NCI-H1417 (cell line): ENCODE measurements around the gene ZFR.
"Not testable (repeated sequence)": the region's sequence is repeated elsewhere in the genome, so short reads cannot be mapped to it uniquely, and the experiment has no call there.

Experiments
- DNase-seq, 3 experiments: peaks; one replicate each; lab custom pipeline; 2025; lab: John Stamatoyannopoulos, UW

Gene ZFR

DNA sequence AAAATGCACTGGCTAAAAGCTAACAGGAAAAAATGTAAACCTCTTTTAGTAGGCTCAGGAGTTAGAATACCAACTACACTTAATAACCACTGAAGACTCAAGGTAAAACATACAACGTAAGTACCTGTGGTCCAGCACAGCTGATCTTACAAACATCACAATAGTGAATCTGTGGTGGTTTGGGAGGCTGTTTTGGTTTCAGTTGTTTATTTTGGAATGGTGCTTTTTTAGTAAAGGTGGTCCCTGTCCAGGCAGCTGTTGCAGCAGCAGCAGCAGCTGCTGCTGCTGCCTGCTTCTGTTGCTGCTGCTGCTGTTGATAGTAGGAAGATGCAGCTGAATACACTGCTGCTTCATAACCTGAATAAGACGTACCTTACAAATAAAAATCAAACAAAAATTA, 37.9 kb downstream of the ZFR start:
- DNase-seq, result no peak

DNA sequence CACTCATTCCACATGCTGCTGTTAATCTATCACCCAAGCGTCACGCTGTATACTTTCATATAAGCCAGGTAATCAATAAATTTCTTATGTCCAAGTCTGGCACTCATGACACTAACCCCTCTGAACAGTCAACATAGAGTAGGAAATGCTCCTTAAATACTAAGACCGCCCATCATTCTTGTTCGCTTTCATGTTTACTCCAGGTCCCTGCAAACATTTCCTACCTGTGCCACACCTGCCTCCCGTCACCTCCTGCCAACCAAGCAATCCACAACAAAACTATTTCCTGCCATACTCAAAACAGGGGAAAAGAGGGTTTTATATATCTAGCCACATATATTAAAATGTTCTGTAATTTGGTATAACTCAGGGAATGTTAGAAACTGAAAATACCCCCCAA, 39.0 kb downstream of the ZFR start:
- DNase-seq, result peak in 1 of 3 experiments; percentile 35

DNA sequence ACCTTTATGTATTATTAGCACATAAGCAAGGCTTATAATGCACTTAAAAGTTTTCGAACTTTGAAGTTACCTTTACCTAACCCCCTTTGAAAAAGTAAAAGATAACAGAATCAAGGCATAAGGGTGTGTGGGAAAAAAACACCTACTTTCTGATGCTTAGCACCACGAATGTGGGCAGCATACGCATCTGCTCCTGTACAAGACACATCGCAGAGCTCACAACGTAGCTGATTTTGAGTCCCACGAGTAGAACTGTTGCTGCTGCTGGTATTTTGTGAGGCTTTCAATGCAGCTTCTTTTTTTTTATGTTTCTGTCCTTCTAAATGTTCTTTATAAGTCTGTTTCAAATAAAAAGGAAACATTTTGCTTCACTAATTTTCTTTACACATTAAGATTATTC, 40.8 kb downstream of the ZFR start:
- DNase-seq, result no peak

DNA sequence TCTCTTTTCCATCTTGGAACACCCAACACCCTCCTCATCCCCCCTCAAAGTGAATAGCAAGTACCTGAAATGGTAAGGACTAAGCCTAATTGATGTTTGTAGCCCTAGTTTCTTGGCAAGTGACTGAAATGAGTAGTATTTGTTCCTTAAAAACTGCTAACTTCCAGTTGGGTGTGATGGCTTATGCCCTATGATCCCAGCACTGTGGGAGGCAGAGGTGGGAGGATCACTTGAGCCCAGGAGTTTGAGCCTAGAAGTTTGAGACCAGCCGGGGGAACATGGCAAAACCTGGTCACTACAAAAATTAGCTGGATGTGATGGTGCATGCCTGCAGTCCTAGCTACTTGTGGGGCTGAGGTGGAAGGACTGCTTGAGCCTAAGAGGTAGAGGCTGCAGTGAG, 44.1 kb downstream of the ZFR start:
- no peak for DNase-seq

DNA sequence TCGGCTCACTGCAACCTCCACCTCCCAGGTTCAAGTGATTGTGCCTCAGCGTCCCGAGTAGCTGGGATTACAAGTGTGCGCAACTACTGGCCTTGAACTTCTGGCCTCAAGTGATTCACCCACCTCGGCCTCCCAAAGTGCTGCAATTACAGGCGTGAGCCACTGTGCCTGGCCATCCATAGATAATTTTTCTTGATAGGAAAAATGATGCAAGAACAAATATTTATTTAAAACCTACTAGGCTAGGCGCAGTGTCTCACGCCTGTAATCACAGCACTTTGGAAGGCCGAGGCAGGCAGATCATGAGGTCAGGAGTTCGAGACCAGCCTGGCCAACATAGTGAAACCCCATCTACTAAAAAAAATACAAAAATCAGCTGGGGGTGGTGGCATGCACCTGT, 45.8 kb downstream of the ZFR start:
- not testable (repeated sequence) for DNase-seq

DNA sequence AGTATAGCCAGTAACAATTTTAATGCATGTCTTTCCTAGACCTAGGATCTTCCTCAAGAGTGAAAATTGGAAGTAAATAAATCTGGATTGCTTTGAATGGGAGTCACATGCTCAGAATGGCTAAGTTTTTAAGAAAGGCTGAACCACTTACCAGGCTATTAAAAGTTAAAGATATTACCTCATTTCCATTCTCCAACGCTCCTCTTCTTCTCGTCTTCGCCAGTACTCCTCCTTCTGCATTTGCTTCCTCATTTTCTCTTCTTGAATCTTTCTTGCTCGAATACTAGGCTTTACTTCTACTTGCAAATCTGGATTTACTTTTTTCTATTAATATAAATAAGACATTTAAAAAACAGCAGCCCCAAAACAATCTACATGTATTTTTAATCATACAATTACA, 49.6 kb downstream of the ZFR start:
- no peak for DNase-seq

DNA sequence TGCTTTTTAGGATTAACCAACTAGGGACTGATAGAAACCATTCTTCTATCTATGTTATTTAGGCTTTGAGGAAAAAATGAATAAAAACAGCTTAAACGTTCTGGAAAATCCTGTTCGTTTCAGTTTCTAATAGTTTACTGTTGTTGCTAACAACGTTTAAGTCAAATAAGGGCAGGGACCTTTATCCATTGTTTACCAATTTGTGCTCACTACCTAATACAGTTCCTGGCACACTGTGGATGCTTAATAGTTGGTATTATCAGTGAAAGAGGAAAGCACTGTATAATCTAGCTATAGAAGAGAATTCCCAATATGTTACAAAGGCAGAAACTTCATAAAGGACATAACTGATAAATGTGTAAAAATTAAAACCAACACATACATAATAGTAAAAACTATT, 52.5 kb downstream of the ZFR start:
- DNase-seq, result no peak

DNA sequence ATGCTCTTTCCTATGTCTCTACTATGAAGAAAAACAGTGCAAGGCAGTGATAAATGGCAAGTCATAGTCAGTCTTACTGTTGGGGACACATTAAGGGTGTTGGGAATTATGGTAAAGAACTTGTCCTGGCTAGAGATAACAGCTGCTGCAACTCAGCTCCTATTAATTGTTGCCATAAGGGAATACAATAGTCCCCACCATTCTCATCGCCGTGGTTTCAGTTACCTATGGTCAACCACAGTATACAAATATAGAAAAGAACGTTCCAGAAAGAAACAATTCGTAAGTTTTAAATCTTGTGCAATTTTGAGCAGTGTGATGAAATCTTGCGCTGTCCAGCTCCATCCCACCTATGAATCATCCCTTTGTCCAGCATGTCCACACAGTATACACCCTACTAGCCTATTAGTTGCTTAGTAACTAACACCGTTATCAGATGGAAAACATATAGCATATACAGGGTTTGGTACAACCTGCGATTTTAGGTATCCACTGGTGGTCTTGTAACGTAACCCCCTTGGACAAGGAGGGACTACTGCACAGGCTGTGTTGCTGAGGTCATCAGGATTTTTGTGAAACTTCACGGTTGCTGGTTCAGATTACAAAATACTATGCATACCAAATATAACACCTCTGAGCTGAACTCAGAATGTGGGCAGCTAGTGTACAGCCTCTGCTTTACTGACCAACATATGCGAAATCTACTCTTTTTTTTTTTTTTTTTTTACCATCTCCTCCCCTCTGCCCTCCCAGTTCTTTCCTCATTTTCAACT, 53.5 kb downstream of the ZFR start:
- DNase-seq, result no peak

DNA sequence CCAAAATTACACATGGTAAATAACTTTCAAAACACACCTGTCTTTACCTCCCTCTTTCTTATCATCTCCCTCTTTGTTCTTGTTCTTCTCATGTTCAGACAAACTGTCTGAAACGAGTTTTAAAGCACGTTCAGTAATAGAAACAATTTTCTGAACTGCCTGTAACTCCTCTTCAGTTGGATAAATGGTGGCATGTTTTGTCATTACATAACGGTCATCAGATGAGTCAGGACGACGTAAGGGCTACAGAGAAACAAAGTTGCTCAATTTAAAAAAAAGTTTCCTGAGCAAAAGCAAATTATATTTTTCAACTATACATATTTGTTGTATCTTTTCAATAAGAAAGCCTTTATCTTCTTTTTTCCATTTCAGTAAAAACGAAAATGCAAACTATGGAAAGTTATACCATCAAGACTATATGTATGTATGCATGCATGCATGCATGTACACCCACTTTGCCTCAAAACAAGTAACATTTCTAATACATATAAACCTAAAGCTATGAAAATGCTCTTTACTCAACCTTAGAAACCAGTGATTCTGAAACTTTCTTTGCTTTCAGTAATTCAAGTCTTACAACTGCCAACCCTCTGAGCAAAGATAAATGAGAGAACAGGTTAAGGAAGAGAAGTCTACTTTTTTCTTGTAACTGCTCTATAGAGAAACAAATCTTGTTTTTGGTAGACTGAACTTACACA, 56.0 kb downstream of the ZFR start:
- DNase-seq, result no peak

DNA sequence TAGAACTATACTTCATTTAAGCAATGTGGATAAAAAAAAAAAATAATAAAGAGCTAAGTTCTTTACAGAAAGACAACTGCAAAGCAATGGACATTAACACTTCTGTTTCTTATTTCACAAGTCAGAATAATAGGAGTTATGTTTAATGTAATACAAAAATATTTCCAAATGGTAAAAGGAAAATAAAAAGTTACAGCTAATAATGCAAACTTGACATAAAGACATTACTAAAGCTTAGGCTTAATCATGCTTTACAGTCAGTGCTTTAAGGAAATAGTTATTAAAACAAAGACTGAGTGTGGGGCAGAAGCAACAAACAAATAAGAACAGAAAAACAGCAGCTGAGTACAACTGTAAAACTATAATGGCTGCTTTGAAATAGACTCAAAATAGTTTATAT, 56.7 kb downstream of the ZFR start:
- DNase-seq, result no peak

DNA sequence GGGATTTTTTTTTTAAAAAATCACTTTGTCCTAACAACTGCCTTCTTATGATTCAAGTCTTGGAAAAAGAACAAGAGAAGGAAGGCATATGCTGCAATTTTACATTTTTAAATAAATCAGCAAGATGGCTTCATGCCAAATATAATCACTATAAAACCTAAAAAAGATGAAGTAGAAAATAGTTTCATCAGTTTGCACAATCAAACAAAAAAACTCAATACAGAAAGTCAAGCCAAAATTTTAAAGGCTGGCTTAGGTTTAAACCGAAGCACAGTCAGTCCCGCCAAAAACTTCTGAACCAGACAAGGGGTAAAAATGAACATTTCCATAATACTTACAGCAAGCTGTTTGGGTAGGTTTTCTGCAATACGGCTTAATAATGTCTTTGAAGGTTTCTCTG, 57.3 kb downstream of the ZFR start:
- DNase-seq, result no peak

DNA sequence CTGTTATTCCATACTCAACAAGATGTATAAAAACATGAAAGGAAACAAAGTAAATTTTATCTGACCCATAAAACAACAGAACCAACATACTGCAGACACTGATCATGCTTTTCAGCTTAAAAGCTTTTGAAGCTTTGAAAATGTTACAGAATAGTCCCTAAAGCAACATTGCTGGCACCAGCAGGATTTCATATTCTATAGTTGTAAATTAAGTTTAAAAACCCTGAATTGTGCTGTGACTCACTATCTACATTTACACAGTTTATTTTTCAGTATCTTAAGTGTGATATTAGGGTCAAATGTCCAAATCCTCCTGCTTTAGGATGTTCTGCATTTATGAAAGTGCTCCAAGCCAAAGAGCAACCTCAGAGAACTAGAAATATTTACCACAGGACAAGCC, 59.9 kb downstream of the ZFR start:
- no peak for DNase-seq

DNA sequence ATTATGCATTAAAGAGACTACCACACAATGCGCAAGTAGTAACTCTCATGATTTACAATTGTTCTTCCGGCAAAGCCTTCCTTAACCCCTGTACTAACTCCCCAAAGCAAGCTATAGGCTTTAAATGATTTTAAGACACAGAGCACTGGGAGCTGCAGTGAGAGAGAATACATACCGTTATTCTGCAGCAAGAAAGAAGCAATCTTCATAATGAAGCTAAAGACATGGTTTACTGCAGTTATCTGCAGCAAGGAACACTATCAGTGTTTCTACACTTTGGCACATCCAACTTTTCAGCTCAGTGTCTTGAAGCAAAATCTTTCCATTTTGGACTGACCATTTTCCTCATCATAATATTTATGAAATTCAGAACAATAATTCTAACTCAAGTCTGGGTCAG, 61.0 kb downstream of the ZFR start:
- no peak for DNase-seq

DNA sequence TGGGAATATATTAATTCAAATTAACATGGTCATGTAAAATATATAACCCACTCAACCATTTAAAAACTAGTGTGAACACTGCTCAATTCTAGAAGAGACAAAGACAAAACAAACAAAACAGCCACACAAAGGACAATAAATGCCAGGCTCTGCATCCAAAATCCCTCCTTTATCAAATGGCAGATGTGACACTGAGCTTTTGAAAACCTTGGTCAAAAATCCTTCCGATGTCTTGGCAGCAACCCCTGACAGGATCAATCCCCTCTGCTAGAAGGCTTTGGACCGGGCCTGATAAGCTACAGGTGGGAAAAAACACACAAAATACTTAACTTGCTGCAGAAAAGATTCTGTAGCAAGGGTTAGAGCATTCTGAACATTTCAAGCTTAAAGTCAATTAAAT, 61.5 kb downstream of the ZFR start:
- peak in 1 of 3 experiments; percentile 40 for DNase-seq

DNA sequence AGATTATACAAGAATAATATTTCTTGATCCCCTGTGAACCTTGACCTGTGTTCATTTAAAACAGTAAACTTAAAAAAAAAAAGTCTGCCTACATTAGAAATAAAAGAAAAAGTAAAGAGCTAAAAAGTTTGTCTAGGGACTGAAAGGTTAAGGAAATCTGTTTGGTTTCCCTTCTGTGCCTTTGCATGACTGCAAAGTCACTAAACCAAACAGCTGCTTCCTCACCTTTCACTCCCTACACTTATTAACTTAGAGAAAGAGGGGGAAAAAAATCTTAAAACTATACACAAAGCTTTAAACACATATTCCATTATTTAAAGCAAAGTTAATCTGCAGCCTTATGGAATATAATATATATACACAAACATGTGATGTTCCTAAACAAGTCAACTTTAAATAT, 65.1 kb downstream of the ZFR start:
- DNase-seq, result no peak

DNA sequence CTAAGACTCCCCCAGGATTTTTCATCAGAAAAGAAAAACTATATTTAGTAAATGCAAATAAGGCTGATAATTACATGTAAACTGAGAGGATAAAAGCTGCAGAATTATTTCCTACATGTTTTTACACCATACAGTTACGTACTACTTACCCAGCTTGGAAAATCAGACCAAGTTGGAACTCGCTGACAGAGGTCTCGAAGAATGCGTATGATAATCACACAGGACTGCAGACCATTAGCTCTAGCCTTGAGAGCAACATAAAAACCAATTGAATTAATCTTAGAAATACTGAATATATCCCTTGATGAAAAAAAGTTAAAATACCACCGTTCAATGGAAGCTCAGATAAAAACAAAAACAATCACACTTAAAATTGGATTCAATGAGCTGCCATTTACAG, 65.6 kb downstream of the ZFR start:
- DNase-seq, result no peak

DNA sequence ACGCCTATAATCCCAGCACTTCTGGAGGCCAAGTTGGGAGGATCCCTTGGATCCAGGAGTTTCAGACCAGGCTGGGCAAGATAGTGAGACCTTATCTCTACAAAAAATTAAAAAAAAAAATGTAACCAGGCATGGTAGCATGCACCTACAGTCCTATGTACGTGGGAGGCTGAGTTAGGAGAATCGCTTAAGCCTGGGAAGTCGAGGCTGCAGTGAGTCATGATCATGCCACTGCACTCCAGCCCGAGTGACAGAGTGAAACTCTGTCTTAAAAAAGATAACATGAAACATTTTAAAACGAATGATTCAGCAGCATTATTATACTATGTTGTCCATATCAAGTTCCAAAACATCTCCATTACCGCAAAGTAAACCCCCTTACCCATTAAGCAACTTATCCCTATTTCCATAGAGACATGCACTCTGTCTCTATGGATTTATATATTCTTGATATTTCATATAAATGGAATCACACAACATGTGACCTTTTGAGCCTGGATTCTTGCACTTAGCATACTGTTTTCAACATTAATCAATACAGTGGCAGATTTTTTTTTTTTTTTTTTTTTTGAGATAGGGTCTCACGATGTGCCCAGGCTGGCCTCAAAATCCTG, 74.9 kb downstream of the ZFR start:
- DNase-seq, result no peak

DNA sequence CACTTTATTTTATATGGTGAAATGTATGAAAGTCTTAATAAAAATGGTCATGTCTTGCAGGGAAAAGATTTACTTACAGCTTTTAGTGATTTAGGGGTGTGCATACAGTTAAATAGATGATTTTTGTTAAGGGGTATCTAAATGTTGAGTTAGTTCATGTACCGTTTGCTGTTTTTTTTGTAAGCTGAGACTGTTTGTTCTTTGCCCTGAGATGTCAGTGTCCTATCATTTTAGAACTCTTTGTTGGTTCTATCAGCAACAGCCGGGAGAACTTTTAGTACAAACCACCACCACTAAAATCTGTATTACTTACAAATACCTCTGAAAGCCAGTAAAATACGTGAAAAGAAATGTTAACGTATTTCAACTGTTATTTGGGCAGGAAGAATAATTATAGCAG, 75.5 kb downstream of the ZFR start:
- DNase-seq, result no peak

DNA sequence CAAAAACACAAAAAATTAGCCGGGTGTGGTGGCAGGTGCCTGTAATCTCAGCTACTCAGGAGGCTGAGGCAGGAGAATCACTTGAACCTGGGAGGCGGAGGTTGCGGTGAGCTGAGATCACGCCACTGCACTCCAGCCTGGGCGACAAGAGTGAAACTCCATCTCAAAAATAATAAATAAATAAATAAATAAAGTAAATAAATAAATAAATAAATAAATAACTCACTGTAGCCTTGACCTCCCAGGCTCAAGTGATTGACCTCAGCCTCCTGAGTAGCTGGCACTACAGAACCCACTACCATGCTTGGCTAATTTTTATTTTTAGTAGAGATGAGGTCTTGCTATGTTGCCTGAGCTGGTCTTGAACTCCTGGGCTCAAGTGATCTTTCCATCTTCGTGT, 77.3 kb downstream of the ZFR start:
- DNase-seq, result not testable (repeated sequence)

DNA sequence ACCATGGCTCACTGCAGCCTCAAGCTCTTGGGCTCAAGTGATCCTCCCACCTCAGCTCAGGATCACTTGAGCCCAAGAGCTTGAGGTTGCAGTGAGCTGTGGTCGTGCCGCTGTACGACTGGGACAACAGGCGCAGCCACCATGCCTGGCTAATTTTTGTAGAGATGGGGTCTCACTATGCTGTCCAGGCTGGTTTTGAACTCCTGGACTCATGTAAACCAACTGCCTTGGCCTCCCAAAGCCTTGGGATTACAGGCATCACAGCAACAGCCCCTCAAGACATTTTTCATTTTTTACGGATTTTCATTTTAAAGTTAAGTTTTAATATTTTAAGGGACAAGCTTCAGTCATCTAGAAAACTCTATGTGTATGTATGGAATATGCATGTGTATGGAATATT, 78.9 kb downstream of the ZFR start:
- no peak for DNase-seq

DNA sequence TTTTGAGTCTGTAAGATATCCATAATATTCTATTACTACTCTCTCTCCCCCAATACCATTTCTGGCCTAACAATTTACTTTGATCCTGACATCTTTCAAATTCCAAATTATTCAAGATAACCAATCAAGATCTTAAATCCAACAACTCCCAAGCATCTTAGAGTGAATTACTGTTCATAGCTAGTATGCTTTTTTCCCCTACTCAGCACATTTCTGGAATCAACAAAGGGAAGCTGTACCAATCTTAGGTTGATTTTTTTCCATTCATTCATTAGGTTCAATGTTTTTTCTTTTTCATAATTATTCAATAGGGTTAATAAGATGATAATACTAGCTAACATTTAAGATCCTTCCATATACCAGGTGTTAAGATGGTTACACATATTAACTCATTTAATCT, 81.5 kb downstream of the ZFR start:
- DNase-seq, result no peak

DNA sequence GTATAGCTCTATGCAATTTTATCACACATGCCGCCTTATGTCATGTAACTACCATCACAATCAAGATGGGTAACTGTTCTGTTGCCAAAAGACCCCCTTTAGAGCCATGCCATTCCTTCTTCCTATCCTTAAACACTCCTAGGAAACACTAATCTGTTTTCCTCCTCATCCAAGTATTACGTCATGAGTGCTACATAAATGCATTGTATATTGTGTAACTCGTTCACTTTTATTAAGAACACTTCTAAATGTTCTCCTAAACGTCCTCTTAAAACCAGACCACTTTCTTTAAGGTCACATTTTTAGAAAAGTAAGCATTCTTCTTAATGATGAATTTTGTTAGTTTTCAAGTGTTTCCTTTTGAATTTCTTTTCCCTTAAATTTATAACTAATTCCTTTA, 82.0 kb downstream of the ZFR start:
- no peak for DNase-seq

DNA sequence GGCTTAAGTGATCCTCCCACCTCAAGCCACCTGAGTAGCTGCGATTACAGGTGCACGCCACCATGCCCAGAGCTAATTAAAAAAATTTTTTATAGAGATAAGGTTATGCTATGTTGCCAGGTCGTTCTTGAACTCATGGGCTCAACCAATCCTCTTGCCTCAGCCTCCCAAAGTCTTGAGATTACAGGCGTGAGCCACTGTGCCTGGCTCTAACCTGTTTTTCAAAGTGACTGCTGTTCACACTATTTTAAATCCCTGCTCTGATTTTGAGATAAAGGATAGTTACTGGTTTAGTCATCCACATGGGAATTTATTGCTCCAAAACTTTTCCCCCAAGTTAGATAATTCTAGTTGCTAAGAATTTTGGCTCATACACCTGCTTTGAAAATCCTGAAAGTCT, 83.6 kb downstream of the ZFR start:
- DNase-seq, result no peak

DNA sequence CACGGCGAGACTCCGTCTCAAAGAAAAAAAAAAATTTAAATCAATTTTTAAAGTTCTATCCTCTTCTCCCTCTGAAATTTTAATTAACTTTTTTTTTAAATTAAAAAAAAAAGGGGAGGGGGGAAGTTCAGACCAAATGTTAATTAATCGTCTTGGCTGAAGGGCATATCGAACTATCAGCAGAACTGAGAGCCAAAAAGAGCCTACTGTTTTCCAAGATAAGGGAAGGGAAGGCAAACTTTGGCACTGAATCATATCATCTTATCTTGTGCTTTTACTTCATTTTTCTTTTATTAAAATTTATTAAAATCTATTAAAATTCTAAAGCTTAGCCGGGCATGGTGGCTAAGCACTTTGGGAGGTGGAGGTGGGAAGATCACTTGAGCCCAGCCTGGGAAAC, 85.9 kb downstream of the ZFR start:
- DNase-seq, result no peak
